T-helper 2 cell (primary cell): ENCODE measurements around the gene DPP8.
"Not testable (repeated sequence)": the region's sequence is repeated elsewhere in the genome, so short reads cannot be mapped to it uniquely, and the experiment has no call there.

Source experiments
- DNase-seq, 5 experiments: peaks; one replicate each; pipeline versions ENCODE4 v3.0.0 to v3.0.0-alpha.2; 2012 to 2022
- total RNA-seq, 2 donors: gene quantifications; one replicate each; lab custom pipeline; 2026; lab: John Stamatoyannopoulos, UW

DPP8 gene
- total RNA-seq = 39.6 to 81.8 reads per million in 2 donors

- DNase-seq = peak; percentile 86 to 97 (median 90)
These were observed at the start of gene DPP8 for GRCh38 chr15:65516997-65517865. DPP8 (minus strand) TSS chr15:65517689; CDS start chr15:65512553, 5,136 bp downstream.

GRCh38 chr15:65561934-65562333, 44.4 kb upstream of the DPP8 start:
- no peak for DNase-seq

DNA sequence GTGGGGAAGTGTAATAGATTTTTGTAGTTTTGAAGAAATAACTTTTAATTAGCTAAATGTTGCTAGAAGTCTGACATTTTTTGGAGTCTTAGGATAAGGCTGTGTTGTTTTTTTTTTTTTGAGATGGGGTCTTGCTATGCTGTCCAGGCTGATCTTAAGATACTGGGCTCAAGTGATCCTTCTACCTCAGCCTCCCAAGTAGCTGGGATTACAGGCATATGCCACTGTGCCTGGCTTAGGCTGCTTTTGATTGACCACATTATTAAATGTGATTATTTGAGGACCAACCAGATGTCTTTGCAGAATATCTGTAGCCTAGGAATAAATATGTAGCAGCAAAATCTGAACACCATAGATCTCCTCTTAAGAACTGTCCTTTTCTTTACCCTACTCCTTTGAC, 42.5 kb upstream of the DPP8 start:
- no peak for DNase-seq

- no peak for DNase-seq
These were observed 41.7 kb upstream of the DPP8 start for GRCh38 chr15:65558997-65559760.

- DNase-seq = no peak
These were observed 40.8 kb upstream of the DPP8 start for GRCh38 chr15:65558336-65558735.

- no peak for DNase-seq
These were observed 39.1 kb upstream of the DPP8 start for GRCh38 chr15:65556622-65557021.

DNA sequence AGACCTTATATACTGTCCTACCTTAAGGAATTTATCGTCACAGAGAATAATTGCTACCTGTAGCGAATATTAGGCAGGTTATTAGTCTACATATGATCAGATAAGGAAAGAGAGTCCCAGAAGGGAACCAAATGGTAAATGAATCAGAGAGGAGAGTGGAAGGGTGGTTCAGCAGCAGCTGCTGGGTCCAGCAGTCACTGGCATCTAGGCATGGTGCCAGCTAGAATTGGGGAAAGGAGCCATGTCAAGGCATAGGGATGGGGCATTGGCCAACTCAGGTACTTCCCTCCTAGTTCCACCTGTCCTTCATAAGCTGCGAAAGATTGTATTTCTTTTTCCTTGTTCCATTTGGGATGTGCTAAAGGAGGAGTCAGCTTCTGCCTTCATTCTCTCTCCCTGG, 36.2 kb upstream of the DPP8 start:
- no peak for DNase-seq

GRCh38 chr15:65552851-65553250, 35.4 kb upstream of the DPP8 start:
- DNase-seq = not testable (repeated sequence)

DNA sequence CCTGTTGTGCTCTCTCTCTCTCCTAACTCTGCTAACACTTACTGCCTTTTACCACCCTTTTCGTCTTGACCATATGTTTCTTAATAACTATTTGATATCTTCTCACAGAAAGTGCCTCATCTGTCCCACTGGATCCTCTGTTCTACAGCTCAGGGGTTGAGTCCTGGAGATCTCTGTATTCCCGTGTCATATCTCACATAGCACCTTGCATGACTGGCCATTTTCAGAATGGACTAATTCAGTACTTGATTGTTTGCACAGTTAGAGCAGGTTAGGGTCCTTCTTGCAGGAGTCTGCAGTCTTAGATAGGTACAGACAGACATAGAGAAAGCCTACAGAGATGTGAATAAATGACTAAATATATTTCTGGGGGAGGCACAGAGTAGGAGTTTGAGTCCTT, 33.7 kb upstream of the DPP8 start:
- no peak for DNase-seq

- DNase-seq = no peak
These were observed 33.2 kb upstream of the DPP8 start for GRCh38 chr15:65550681-65551098.

GRCh38 chr15:65549288-65549687, 31.8 kb upstream of the DPP8 start:
- not testable (repeated sequence) for DNase-seq

- DNase-seq = no peak
These were observed 30.4 kb upstream of the DPP8 start for GRCh38 chr15:65547841-65548240.

GRCh38 chr15:65541231-65541820, 23.8 kb upstream of the DPP8 start:
- DNase-seq = no peak

GRCh38 chr15:65540314-65540713, 22.8 kb upstream of the DPP8 start:
- DNase-seq = no peak

DNA sequence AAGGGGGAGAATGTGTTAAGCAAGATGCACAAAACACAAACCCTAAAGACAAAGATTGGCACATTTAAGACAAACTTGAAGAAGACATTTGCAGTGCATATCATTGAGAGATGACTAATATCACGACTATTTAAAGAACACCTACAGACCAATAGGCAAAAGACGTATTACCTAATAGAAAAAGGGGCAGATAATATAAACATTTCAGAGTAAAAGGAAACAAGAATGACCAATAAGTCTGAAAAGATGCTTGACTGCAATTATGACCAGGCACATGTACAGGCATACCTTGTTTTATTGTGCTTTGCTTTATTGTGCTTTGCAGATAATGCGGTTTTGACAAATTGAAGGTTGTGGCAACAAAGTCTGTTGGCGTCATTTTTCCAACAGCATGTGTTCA, 17.7 kb upstream of the DPP8 start:
- no peak for DNase-seq

- peak in 1 of 5 experiments; percentile 9 for DNase-seq
These were observed 15.7 kb upstream of the DPP8 start for GRCh38 chr15:65533057-65533756.

- DNase-seq = peak in 1 of 5 experiments; percentile 57
These were observed 15.2 kb upstream of the DPP8 start for GRCh38 chr15:65532738-65533051.

DNA sequence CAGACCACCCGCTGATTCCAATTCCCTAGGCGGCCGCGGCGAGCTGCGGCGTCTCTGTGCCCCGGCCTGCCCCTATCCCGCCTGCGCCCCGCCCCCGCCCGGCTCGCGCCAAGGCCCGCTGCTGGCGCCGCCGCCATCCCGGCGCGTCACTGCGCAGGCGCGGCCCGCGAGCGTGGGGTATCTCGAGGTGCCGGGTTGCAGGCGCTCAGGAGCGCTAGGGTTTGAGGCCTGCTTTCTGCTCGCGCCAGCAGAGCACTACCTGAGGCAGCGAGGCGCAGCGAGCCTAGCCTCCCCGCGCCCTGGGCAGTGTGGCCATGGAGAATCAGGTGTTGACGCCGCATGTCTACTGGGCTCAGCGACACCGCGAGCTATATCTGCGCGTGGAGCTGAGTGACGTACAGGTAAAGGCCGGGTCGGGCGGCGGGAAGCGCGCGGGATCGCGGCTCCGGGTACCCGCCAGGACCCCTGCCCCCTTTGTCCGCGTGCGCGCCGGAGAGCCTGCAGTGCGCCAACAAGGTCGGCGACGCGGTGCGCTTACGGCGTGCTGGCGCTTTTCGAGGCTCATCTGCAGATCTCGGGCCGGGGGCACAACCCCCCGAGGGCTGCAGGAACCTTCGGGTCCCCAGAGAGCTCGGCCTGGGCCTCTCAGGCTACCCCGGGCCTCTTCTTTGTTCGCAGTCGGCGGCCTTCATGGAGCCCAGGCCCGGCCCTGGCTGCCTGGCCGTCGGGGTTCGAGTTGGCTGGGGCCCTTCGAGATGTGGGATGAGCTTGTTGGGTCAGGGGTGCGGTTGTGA, 13.0 kb upstream of the DPP8 start, which contains the start of gene HACD3:
Gene HACD3, plus strand, starts transcription at position 146 of the 794 bp plus-strand sequence. Its CDS starts 169 bp downstream, at position 315.
- peak; percentile 82 to 91 (median 85) for DNase-seq

- DNase-seq = no peak
These were observed 12.4 kb upstream of the DPP8 start for GRCh38 chr15:65529762-65530317.

DNA sequence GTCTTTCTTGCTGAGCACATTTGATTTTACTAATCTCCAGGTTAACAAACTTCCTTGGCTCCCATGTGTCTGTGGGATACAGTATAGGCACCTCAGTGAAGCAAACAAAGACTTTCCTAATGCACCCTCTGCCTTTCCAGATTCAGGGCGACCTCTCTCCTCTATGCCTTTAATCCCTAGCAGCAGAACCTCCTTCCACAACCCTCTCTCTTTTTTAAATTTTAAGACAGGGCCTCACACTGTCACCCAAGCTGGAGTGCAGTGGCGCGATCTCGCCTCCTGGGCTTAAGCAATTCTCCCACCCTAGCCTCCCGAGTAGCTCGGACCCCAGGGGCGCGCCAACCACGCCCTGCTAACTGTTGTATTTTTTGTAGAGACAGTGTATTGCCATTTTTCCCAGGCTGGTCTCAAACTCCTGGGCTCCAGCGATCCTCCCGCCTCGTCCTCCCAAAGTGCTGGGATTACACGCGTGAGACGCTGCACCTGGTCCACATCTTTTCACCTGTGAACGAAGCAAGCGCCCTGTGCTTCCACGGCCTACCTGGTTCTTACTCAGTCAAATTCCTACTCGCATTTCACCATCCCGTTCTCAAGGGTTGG, 11.1 kb upstream of the DPP8 start:
- DNase-seq = no peak

DNA sequence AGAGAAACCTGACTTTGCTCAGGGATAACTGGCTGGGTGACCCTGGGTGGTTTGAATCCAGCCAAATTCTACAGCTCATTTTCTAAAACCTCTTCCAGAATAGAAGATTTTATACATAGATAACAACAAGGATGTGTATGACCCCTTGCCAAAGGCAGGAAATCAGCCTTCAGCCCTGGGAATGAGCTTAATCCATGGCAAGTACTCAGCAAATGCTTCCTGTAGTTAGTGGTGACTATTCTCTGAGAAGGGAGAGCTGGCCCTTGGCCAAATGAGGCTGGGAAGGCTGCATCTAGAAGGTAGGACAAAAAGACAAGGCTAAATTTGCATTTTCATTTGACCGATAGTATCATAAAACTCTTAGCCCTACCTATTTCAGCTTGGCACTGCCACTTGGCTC, 8.1 kb upstream of the DPP8 start:
- DNase-seq = no peak
